GM18858 (cell line): ENCODE results near the gene TRIM60.
"Not testable (repeated sequence)": the region's sequence is repeated elsewhere in the genome, so short reads cannot be mapped to it uniquely, and the experiment has no call there.

Source experiments
- ATAC-seq: cut with Tn5 transposase; IDR thresholded peaks from one replicate; pipeline ENCODE4 v1.9.1; 2021; ENCODE audit not compliant: unreplicated experiment

Gene TRIM60

DNA sequence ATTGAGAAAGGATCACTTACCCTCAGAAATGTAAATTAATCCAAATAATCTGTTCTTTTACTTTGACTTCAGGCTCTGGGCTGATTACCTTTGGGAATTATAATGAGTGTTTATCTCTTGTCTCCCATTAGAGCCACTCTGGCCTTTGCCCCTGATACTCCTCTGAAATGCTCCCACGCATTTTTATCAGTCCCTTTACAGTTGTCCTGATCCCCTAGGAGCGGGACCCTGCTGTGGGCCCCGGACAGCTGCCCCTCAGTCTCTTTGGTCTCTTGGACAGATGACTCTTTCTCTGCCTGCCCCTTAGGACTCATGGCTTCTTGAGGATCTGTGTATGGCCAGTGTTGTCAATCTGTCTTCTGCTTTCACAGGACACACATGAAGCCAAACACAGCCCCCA lies 20.8 kb downstream of the TRIM60 start:
- no peak for ATAC-seq

DNA sequence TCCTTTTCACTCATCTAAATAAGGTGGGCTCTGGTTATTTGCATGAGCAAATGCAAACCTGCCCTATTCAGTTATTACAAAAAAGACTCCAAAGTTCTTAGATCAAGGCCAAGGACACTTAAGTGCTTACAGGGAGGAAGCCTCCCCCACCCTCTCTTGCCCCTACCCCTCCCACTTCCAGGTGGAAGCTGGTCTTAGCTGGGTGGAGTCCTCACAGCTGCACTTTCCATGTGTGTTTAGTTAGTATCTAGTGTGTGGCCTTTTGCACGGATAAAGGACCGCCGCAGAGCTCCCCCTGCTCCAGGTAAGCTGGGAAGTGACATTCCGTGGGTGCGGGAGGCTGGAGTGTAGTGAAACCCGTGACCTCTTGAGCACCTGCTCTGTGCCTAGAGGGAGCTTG lies 21.8 kb downstream of the TRIM60 start, which contains the start of gene TRIM75:
Gene TRIM75 (plus strand): TSS at position 222 of the 400 bp plus-strand sequence. CDS start 5,282 bp downstream, outside the sequence.
- ATAC-seq = no peak

DNA sequence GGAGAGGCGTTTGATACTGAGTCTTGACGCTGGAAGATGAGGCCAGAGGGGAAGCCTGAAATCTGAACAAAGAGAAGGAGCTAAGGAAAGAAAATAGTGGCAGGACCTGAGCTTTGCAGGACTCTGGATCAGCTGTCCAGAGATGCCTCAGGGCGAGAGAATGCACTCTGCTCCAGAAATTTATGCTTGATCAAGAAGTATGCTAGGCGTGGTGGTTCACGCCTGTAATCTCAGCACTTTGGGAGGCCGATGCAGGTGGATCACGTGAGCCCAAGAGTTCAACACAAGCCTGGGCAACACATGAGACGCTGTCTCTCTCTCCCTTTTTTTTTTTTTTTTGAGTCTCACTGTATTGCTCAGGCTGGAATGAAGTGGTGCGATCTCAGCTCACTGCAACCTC lies 23.8 kb downstream of the TRIM60 start:
- no peak for ATAC-seq

DNA sequence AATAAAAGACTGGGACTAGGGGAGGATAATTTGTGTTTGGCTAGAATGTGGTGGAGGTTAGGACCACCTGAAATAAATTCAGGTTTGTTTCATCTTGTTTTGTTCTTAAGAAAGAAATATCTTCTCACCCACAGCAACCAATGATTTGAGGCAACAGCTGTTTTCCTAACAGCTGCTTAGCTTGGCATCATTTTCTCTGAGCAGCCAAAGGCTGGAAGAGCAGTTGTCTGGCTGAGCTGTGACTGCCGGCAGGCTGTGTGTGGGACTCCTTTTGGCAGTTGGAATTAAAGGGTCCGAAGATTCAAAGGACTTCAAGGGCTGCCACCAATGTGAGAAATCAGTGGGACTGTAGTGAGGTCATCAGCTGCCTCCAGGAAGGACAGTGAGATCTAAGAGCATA lies 26.9 kb downstream of the TRIM60 start:
- no peak for ATAC-seq

DNA sequence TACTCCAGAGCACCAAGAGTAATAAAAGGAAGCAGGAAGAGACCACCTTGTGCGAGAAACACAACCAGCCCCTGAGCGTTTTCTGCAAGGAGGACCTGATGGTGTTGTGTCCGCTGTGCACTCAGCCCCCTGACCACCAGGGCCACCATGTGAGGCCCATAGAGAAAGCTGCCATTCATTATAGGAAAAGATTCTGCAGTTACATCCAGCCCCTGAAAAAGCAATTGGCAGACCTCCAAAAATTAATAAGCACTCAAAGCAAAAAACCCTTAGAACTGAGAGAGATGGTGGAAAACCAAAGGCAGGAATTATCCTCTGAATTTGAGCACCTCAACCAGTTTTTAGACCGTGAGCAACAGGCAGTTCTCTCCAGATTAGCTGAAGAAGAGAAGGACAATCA lies 27.6 kb downstream of the TRIM60 start:
- ATAC-seq = no peak

DNA sequence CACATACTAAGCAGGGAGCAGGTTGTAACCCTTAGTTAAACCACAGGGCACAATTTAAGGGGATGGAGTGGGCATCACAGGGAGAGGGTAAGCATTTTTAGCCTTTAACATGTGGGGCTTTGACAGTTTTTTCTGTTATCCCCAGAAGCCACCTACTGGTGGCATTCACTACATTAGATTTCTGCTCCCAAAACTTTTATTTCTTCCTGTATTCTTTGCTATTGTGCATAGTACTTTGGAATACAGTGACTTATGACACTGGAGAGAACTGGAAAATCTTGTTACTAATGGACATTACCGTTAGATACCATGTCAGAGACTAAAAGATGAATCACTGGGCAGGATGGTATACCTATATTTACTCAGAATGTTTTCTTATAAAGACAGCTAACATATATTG lies 29.1 kb downstream of the TRIM60 start:
- no peak for ATAC-seq

DNA sequence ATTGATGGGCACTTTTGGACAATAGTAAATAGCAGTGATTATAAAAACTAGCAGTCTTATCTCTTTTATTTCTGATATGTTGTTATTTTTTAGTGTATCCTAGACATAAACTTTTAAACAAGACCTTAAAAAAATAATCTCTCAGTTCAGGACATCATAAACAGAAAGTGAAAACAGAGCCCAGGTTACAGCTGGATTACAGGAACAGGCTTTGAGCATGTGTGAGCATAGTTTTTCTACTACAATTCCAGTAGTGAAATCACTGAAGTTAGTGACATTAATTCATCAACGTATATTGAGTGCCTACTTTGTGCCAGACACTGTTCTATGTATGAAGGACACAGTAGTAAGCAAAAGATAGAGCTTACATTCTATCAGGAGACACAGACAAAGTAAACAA lies 38.8 kb downstream of the TRIM60 start:
- no peak for ATAC-seq

DNA sequence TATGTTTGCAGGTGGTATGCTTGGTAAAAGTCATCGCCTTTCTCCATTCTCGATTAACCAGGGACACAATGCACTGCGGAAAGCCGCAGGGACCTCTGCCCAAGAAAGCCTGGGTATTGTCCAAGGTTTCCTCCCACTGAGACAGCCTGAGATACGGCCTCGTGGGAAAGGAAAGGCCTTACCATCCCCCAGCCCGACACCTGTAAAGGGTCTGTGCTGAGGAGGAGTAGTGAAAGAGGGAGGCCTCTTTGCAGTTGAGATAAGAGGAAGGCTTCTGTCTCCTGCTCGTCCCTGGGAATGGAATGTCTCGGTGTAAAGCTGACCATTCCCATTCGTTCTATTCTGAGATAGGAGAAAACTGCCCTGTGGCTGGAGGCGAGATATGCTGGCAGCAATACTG lies 41.5 kb downstream of the TRIM60 start:
- ATAC-seq = not testable (repeated sequence)

DNA sequence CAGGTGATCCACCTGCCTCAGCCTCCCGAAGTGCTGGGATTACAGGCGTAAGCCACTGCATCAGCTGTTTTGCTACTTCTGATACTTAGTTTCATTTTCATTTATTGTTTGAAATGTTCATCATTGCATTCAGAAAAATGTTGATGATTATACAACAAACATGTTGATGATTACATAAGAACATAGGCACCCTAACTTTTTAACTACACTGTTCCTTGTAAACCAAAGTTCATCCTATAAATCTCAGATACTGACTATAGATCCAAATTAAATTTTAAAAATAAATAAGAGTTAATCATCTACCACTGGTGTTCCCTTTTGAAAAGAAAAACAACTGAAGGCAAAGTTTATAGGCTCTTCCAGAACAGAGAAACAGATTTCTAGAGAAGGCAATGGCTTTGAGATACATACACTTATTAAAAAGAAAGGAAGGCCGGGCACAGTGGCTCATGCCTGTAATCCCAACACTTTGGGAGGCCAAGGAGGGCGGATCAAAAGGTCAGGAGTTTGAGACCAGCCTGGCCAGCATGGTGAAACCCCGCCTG lies 45.3 kb downstream of the TRIM60 start:
- no peak for ATAC-seq

DNA sequence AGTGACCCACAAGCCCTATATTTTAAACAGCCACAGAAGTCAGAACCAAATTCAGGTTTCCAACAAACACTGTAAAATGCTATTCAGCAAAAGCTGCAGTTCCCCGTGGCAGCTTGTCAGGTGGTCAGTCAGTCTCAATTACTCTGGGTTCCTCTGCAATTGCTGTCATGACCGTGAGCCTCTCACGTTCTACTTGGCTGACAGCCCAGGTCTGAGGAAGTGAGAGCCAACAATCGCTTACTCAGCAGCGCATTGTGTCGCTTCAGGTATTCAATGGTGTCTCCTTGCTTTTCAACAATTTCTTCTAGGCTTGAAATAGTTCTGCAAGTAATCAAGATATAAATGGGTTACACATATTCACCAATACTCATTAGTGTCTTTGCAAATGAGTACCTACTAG lies 47.7 kb downstream of the TRIM60 start:
- ATAC-seq = peak; percentile 80

DNA sequence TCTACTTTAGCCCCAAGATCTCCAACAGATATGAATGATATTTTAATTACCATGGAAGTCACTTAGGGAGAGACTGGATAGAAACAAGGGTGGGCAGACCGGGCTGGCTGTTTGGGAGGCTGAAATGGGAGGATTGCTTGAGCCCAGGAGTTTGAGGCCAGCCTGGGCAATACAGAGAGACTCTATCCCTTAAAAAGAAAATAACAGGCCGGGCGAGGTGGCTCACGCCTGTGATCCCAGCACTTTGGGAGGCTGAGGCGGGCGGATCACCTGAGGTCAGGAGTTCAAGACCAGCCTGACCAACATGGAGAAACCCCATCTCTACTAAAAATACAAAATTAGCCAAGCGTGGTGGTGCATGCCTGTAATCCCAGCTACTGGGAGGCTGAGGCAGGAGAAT lies 53.0 kb downstream of the TRIM60 start:
- ATAC-seq = not testable (repeated sequence)

DNA sequence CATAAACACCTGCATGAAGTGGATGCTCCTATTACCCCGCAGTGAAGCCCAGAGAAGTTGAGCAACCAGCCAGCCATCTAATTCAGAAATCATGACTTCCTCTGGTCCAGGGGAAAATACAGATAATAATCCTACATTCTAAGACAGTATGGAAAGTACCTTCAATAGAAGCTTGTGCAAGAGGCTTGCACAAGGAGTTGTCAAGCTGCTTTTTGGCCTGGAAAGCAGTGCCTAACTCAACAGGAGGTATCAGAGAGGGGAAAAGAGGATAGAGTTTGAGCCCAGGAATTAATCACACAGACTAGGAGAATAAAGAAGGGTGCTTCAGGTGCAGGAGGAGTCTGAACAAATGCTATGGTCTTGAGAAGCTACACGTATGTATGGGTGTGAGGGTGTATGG lies 54.1 kb downstream of the TRIM60 start:
- no peak for ATAC-seq

DNA sequence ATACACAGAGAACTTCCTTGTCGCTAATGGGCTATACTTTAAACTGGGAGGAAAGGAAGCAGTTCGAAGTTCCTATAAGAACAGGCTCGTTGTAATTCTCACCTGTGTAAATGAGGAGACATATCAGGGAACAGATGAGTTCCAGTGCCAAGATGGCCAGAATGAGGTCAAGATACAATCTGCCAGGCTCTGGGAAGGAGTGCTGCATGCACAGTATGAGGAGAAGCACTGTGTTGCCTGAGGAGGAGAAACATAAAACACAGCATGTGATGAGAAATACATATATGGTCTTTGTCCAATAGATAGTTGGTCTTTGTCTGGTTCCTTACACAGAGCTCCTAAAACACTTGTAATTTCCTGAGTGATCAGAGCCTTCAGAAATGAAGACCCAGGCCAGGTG lies 56.6 kb downstream of the TRIM60 start:
- no peak for ATAC-seq
